AG04450 (cell line): ENCODE measurements around the gene SPEG. TPM values are rescaled to one million over a fixed set of nuclear protein-coding genes. Genes with fewer than 3 reads are reported as not detected.

Experiments
- CTCF ChIA-PET: fragments of 300-600, 350-600 bp; formaldehyde crosslinking; extraction: SDS; loops from one replicate; lab custom pipeline; 2022; ENCODE audit warnings: antibody characterized with exemption, inconsistent platforms; lab: Charles Lee
- POLR2A ChIA-PET: fragments of 350-600 bp; formaldehyde crosslinking; extraction: SDS; loops from one replicate; lab custom pipeline; 2021; ENCODE audit warnings: antibody characterized with exemption, inconsistent platforms; lab: Yijun Ruan, JAX
- DNase-seq: peaks from one replicate; pipeline ENCODE4 v3.0.0-alpha.2; 2011; ENCODE audit warnings: low read depth, low spot score
- H3K27ac ChIP-seq: one replicate; pipeline ENCODE4 v1.5.1; 2012; ENCODE audit warnings: low read depth, low read length, control low read depth
- H3K27me3 ChIP-seq: one replicate; pipeline ENCODE4 v1.6.0; 2012; ENCODE audit warnings: low read length; ENCODE audit not compliant: control insufficient read depth, insufficient read depth
- H3K4me3 ChIP-seq: 2 replicates; pipeline ENCODE4 v1.5.1; 2011; ENCODE audit warnings: mild to moderate bottlenecking, low read depth, low read length, control low read depth
- H3K9me3 ChIP-seq: 2 replicates; pipeline ENCODE4 v1.5.1; 2012; ENCODE audit warnings: low read length; ENCODE audit not compliant: control insufficient read depth, insufficient read depth
- polyA plus RNA-seq: library from polyadenylated mRNA; depleted of rRNA; stranded (reverse); fragments of >200 nt; gene quantifications from 2 replicates; pipeline ENCODE4 v1.2.3, GENCODE V29; 2011
- TF ChIP-seq, protein P1 (sequence below): IDR thresholded peaks from 2 replicates; pipeline ENCODE4 v1.5.1; 2011; ENCODE audit warnings: low read depth, low read length, control low read depth, inconsistent platforms

SPEG gene
- polyA plus RNA-seq, 1 experiment: 28.0 TPM

DNA sequence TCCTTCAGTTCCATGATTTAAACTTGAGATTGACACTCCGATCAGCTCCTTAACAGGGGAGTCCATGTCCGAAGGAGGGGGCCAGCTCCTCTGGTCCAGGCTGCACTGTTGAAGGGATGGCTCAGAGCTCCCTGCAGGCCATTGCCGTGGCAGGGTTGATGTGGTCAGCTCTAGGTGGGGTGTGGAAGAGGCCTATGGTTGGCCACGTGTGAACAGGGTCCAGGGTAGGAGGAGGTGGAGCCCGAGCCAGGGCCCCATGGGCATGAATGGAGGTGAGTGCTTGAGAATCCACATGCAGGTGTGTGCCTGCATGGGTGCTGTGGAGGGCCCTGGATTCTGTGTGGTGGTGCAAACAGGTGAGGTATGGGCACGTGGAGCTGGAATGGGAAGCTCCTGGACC, 1.1 kb downstream of the SPEG start:
- DNase-seq: no peak
- POLR2A ChIA-PET: no interaction called here

DNA sequence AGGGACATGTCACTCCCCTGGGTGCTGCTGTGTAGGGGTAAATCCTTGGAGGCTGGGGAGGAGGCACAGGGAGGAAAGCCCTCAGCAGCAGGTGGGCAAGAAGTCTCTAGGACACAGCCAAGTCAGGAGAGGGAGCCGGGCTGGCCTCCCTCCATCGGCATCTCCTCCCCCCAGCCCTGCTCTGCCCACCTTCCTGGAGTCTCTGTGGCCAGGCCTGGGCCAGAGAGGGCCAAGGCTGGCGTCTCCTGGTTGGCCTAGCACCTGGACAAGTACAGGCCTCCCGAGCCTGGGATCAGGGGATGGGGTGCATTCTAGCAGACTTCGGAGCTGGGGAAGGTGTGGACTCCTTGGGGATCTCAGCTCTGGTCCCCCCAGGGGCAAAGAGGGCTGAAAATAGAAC, 1.8 kb downstream of the SPEG start:
- TF ChIP-seq, protein P1, sequence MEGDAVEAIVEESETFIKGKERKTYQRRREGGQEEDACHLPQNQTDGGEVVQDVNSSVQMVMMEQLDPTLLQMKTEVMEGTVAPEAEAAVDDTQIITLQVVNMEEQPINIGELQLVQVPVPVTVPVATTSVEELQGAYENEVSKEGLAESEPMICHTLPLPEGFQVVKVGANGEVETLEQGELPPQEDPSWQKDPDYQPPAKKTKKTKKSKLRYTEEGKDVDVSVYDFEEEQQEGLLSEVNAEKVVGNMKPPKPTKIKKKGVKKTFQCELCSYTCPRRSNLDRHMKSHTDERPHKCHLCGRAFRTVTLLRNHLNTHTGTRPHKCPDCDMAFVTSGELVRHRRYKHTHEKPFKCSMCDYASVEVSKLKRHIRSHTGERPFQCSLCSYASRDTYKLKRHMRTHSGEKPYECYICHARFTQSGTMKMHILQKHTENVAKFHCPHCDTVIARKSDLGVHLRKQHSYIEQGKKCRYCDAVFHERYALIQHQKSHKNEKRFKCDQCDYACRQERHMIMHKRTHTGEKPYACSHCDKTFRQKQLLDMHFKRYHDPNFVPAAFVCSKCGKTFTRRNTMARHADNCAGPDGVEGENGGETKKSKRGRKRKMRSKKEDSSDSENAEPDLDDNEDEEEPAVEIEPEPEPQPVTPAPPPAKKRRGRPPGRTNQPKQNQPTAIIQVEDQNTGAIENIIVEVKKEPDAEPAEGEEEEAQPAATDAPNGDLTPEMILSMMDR: no peak
- no peak overlapping the region for H3K4me3 ChIP-seq
- no peak overlapping the region for H3K27ac ChIP-seq
- POLR2A ChIA-PET: no interaction called here
- no peak for DNase-seq
- CTCF ChIA-PET: interaction anchor here (0.5 to 1.6 kb wide), 7 partner anchors 22 to 59 kb away, joined by 3 to 7 read pairs (median 5); partner anchors contain the start of gene DNPEP
- no peaks in the 10 kb centered on the region for H3K27me3 ChIP-seq
- no peaks in the 10 kb centered on the region; the same call in 1 of the 2 replicates for H3K9me3 ChIP-seq

More for the DNA sequence above, 1.1 kb downstream of the SPEG start:
- H3K4me3 ChIP-seq: no peak overlapping the region
- CTCF ChIA-PET: interaction anchor here (0.5 to 1.3 kb wide), 2 partner anchors 33 to 39 kb away, joined by 5 to 7 read pairs; no protein-coding TSS in a partner anchor
- H3K27me3 ChIP-seq: no peaks in the 10 kb centered on the region
- TF ChIP-seq, protein P1: no peak
- no peaks in the 10 kb centered on the region; the same call in 1 of the 2 replicates for H3K9me3 ChIP-seq
- H3K27ac ChIP-seq: no peak overlapping the region

DNA sequence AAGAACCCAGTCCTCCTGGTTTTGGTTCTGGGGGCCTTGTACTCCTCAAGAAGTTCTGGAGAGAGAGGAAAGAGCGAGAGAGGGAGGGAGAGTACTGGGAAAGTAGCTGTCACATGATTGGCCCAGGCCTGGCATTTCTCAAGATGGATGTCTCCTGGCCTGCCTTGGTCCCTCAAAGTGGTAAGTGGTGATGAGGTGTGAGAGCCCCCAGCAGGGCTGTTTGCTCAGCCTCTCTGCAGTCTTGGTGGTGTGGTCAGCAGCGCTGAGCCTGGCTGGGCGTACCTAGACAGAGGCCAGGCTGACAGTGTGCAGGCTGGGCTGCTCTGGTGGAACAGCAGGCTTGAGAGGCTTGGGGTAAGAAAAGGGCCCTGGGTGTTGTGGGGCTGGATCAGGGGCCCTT, 2.5 kb downstream of the SPEG start:
- H3K4me3 ChIP-seq: no peak overlapping the region
- DNase-seq: no peak
- H3K27ac ChIP-seq: no peak overlapping the region
- no peaks in the 10 kb centered on the region for H3K27me3 ChIP-seq
- ChIA-PET CTCF (interaction anchor here (0.8 to 1.6 kb wide), 6 partner anchors 22 to 93 kb away, joined by 3 to 6 read pairs (median 3); partner anchors contain the start of gene DNPEP), POLR2A (no interaction called here)
- TF ChIP-seq, protein P1: no peak
- no peaks in the 10 kb centered on the region; the same call in 1 of the 2 replicates for H3K9me3 ChIP-seq

DNA sequence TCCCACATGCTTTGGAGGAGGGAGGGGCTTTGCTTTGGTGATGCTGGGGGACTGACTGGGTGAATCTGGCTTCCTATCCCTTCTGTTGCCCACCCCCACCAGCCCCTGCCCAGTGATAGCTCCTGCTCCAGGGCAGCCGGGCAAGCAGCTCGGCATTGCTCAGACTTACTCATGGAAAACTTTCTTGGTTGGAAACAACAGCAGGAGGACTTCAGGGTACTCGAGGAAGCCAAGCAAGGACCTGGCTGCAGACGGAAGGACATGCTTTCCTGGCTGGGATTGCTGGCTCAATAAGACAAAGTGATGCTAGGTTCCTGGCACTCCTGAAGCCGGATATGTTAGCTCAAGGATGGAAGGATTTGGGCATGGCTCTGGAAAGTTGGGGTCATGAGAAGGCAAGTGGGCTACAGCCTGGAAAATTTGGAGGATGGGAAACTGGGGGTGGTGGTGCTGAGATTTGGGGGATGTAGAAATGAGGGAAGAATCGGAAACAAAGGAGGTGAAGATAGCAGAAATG, 3.1 kb downstream of the SPEG start:
- Histone ChIP-seq H3K27me3 (no peaks in the 10 kb centered on the region), H3K4me3 (no peak overlapping the region), H3K9me3 (no peaks in the 10 kb centered on the region; the same call in 1 of the 2 replicates), H3K27ac (no peak overlapping the region)
- no peak for DNase-seq
- CTCF ChIA-PET: interaction anchor here (1.2 to 1.6 kb wide), 3 partner anchors 35 to 92 kb away, joined by 3 to 6 read pairs (median 3); a partner anchor contains a TSS
- TF ChIP-seq, protein P1: no peak
- POLR2A ChIA-PET: interaction anchor here (0.6 kb wide), 1 partner anchor 23 kb away, joined by 7 read pairs; no protein-coding TSS in a partner anchor

DNA sequence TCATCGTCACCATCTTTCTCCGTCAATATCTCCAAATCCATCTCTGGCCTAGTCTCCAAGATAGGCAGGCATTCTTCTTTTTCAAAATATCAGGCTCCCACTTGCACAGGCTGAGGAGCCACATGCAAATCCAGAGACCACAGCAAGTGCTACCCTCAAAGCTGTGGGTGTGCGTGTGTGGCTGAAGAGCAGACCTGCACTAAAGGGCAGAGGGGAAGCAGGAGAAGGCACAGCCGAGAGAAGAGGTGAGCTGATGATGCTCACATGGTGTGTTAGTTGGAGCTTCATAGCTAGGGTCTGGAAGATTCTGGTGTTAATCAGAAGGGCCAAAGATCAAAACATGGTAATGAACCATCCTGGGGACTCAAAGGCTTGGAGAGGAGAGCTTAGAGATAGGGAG, 3.8 kb downstream of the SPEG start:
- CTCF ChIA-PET: interaction anchor here (0.9 to 3.9 kb wide), 2 partner anchors 36 to 57 kb away, joined by 3 to 36 read pairs; no protein-coding TSS in a partner anchor
- H3K27me3 ChIP-seq: no peaks in the 10 kb centered on the region
- no peak overlapping the region for H3K4me3 ChIP-seq
- POLR2A ChIA-PET: interaction anchor here (0.6 kb wide), 1 partner anchor 23 kb away, joined by 7 read pairs; no protein-coding TSS in a partner anchor
- H3K27ac ChIP-seq: no peak overlapping the region
- DNase-seq: no peak
- TF ChIP-seq, protein P1: no peak
- no peaks in the 10 kb centered on the region; the same call in 1 of the 2 replicates for H3K9me3 ChIP-seq
